NCI-H2196 (cell line): ENCODE measurements around the gene CCDC86.

Source experiments
- DNase-seq: peaks from one replicate; lab custom pipeline; 2025; ENCODE audit not compliant: unreplicated experiment; lab: John Stamatoyannopoulos, UW

CCDC86 gene

GRCh38 chr11:60887556-60887955 lies 45.6 kb downstream of the CCDC86 start:
- peak; percentile 70 for DNase-seq

- DNase-seq, result no peak
Measured at GRCh38 chr11:60889869-60890311, 48.0 kb downstream of the CCDC86 start.

- no peak for DNase-seq
Measured at GRCh38 chr11:60890696-60891095, 48.8 kb downstream of the CCDC86 start.

GRCh38 chr11:60891103-60891741 lies 49.3 kb downstream of the CCDC86 start:
- peak; percentile 5 for DNase-seq

GRCh38 chr11:60895687-60896086 lies 53.8 kb downstream of the CCDC86 start:
- no peak for DNase-seq

- no peak for DNase-seq
Measured at GRCh38 chr11:60897496-60897895, 55.6 kb downstream of the CCDC86 start.

- DNase-seq, result peak; percentile 72
Measured at GRCh38 chr11:60899046-60899936, 57.4 kb downstream of the CCDC86 start.

GRCh38 chr11:60899977-60900376 lies 58.1 kb downstream of the CCDC86 start:
- DNase-seq, result no peak
